ENCODE results near the gene NOX4. TPM values are rescaled to one million over a fixed set of nuclear protein-coding genes. Genes with fewer than 3 reads are reported as not detected.
"Not testable (repeated sequence)": the region's sequence is repeated elsewhere in the genome, so short reads cannot be mapped to it uniquely, and the experiment has no call there.

The NOX4 gene
- polyA plus RNA-seq, 4 donors: 0.31 to 3.0 TPM; not detected in 2

GRCh38 chr11:89333704-89334103 lies 157.5 kb downstream of the NOX4 start:
- not testable (repeated sequence) for H3K9me3 ChIP-seq (ENCODE audit: control insufficient read depth in 2 of 2, insufficient read depth in 1 of 2, low read depth in 1 of 2, low read length in 1 of 2); H3K27ac ChIP-seq (ENCODE audit: low read depth in 1 of 3, low read length in 2 of 3); H3K27me3 ChIP-seq (ENCODE audit: control insufficient read depth in 3 of 3, insufficient read depth in 3 of 3, low read length in 3 of 3); H3K4me3 ChIP-seq (ENCODE audit: low read depth in 1 of 3, low read length in 3 of 3); H3K4me1 ChIP-seq (ENCODE audit: control insufficient read depth in 3 of 3, insufficient read depth in 2 of 3, low read depth in 1 of 3, low read length in 2 of 3); H3K36me3 ChIP-seq (ENCODE audit: control insufficient read depth in 3 of 3, insufficient read depth in 2 of 3, low read depth in 1 of 3, low read length in 3 of 3); FAIRE-seq
- 38 to 45% (median 41%) methylated on average over 1 of the region's 1 CpG for WGBS, 3 donors
- peak in 1 of 2 donors; percentile 17 for DNase-seq

- not testable (repeated sequence) for DNase-seq; FAIRE-seq; H3K27me3 ChIP-seq (ENCODE audit: control insufficient read depth in 3 of 3, insufficient read depth in 3 of 3, low read length in 3 of 3); H3K9me3 ChIP-seq (ENCODE audit: control insufficient read depth in 2 of 2, insufficient read depth in 1 of 2, low read depth in 1 of 2, low read length in 1 of 2); H3K36me3 ChIP-seq (ENCODE audit: control insufficient read depth in 3 of 3, insufficient read depth in 2 of 3, low read depth in 1 of 3, low read length in 3 of 3); H3K4me3 ChIP-seq (ENCODE audit: low read depth in 1 of 3, low read length in 3 of 3); H3K4me1 ChIP-seq (ENCODE audit: control insufficient read depth in 3 of 3, insufficient read depth in 2 of 3, low read depth in 1 of 3, low read length in 2 of 3); H3K27ac ChIP-seq (ENCODE audit: low read depth in 1 of 3, low read length in 2 of 3)
- 60 to 71% (median 69%) methylated on average over 4 of the region's 4 CpGs for WGBS, 3 donors
Measured at GRCh38 chr11:89331940-89332339, 159.2 kb downstream of the NOX4 start.

- Histone ChIP-seq H3K9me3 (ENCODE audit: control insufficient read depth in 2 of 2, insufficient read depth in 1 of 2, low read depth in 1 of 2, low read length in 1 of 2) (no peaks in the 10 kb centered on the region), H3K4me1 (ENCODE audit: control insufficient read depth in 3 of 3, insufficient read depth in 2 of 3, low read depth in 1 of 3, low read length in 2 of 3) (no peaks in the 10 kb centered on the region), H3K36me3 (ENCODE audit: control insufficient read depth in 3 of 3, insufficient read depth in 2 of 3, low read depth in 1 of 3, low read length in 3 of 3) (no peaks in the 10 kb centered on the region), H3K27ac (ENCODE audit: low read depth in 1 of 3, low read length in 2 of 3) (no peak overlapping the region), H3K27me3 (ENCODE audit: control insufficient read depth in 3 of 3, insufficient read depth in 3 of 3, low read length in 3 of 3) (no peaks in the 10 kb centered on the region), H3K4me3 (ENCODE audit: low read depth in 1 of 3, low read length in 3 of 3) (no peak overlapping the region)
- DNase-seq: no peak
- FAIRE-seq: no peak
- 67 to 87% (median 69%) methylated on average over 5 of the region's 5 CpGs for WGBS, 3 donors
Measured at GRCh38 chr11:89327885-89328284, 163.3 kb downstream of the NOX4 start.

- FAIRE-seq: no peak
- no peaks in the 10 kb centered on the region for H3K36me3 ChIP-seq (ENCODE audit: control insufficient read depth in 3 of 3, insufficient read depth in 2 of 3, low read depth in 1 of 3, low read length in 3 of 3)
- DNase-seq: no peak
- 90 to 94% (median 93%) methylated on average over 2 of the region's 2 CpGs for WGBS, 3 donors
- H3K4me1 ChIP-seq (ENCODE audit: control insufficient read depth in 3 of 3, insufficient read depth in 2 of 3, low read depth in 1 of 3, low read length in 2 of 3): no peaks in the 10 kb centered on the region
- no peaks in the 10 kb centered on the region for H3K9me3 ChIP-seq (ENCODE audit: control insufficient read depth in 2 of 2, insufficient read depth in 1 of 2, low read depth in 1 of 2, low read length in 1 of 2)
- H3K27me3 ChIP-seq (ENCODE audit: control insufficient read depth in 3 of 3, insufficient read depth in 3 of 3, low read length in 3 of 3): no peaks in the 10 kb centered on the region
- no peak overlapping the region for H3K4me3 ChIP-seq (ENCODE audit: low read depth in 1 of 3, low read length in 3 of 3)
- H3K27ac ChIP-seq (ENCODE audit: low read depth in 1 of 3, low read length in 2 of 3): no peak overlapping the region
Measured at GRCh38 chr11:89321401-89321800, 169.8 kb downstream of the NOX4 start.

GRCh38 chr11:89310607-89311006 lies 180.6 kb downstream of the NOX4 start:
- not testable (repeated sequence) for H3K9me3 ChIP-seq (ENCODE audit: control insufficient read depth in 2 of 2, insufficient read depth in 1 of 2, low read depth in 1 of 2, low read length in 1 of 2); H3K4me1 ChIP-seq (ENCODE audit: control insufficient read depth in 3 of 3, insufficient read depth in 2 of 3, low read depth in 1 of 3, low read length in 2 of 3); H3K27me3 ChIP-seq (ENCODE audit: control insufficient read depth in 3 of 3, insufficient read depth in 3 of 3, low read length in 3 of 3); H3K4me3 ChIP-seq (ENCODE audit: low read depth in 1 of 3, low read length in 3 of 3); H3K27ac ChIP-seq (ENCODE audit: low read depth in 1 of 3, low read length in 2 of 3); FAIRE-seq; DNase-seq; H3K36me3 ChIP-seq (ENCODE audit: control insufficient read depth in 3 of 3, insufficient read depth in 2 of 3, low read depth in 1 of 3, low read length in 3 of 3)
- WGBS, 3 donors: 22 to 56% (median 37%) methylated on average over 3 of the region's 3 CpGs

- not testable (repeated sequence) for H3K36me3 ChIP-seq (ENCODE audit: control insufficient read depth in 3 of 3, insufficient read depth in 2 of 3, low read depth in 1 of 3, low read length in 3 of 3); FAIRE-seq; H3K4me3 ChIP-seq (ENCODE audit: low read depth in 1 of 3, low read length in 3 of 3); H3K27ac ChIP-seq (ENCODE audit: low read depth in 1 of 3, low read length in 2 of 3); DNase-seq; H3K27me3 ChIP-seq (ENCODE audit: control insufficient read depth in 3 of 3, insufficient read depth in 3 of 3, low read length in 3 of 3); H3K4me1 ChIP-seq (ENCODE audit: control insufficient read depth in 3 of 3, insufficient read depth in 2 of 3, low read depth in 1 of 3, low read length in 2 of 3); H3K9me3 ChIP-seq (ENCODE audit: control insufficient read depth in 2 of 2, insufficient read depth in 1 of 2, low read depth in 1 of 2, low read length in 1 of 2)
- WGBS, 3 donors: 51 to 78% (median 67%) methylated on average over 3 of the region's 3 CpGs
Measured at GRCh38 chr11:89309321-89309985, 181.7 kb downstream of the NOX4 start.

GRCh38 chr11:89308272-89308671 lies 182.9 kb downstream of the NOX4 start:
- not testable (repeated sequence) for FAIRE-seq; H3K9me3 ChIP-seq (ENCODE audit: control insufficient read depth in 2 of 2, insufficient read depth in 1 of 2, low read depth in 1 of 2, low read length in 1 of 2); H3K4me1 ChIP-seq (ENCODE audit: control insufficient read depth in 3 of 3, insufficient read depth in 2 of 3, low read depth in 1 of 3, low read length in 2 of 3); H3K27ac ChIP-seq (ENCODE audit: low read depth in 1 of 3, low read length in 2 of 3); H3K27me3 ChIP-seq (ENCODE audit: control insufficient read depth in 3 of 3, insufficient read depth in 3 of 3, low read length in 3 of 3); H3K36me3 ChIP-seq (ENCODE audit: control insufficient read depth in 3 of 3, insufficient read depth in 2 of 3, low read depth in 1 of 3, low read length in 3 of 3); DNase-seq; H3K4me3 ChIP-seq (ENCODE audit: low read depth in 1 of 3, low read length in 3 of 3)
- WGBS, 3 donors: 84 to 96% (median 94%) methylated on average over 1 of the region's 1 CpG

- H3K36me3 ChIP-seq (ENCODE audit: control insufficient read depth in 3 of 3, insufficient read depth in 2 of 3, low read depth in 1 of 3, low read length in 3 of 3); FAIRE-seq; H3K4me3 ChIP-seq (ENCODE audit: low read depth in 1 of 3, low read length in 3 of 3); H3K27ac ChIP-seq (ENCODE audit: low read depth in 1 of 3, low read length in 2 of 3); DNase-seq; H3K9me3 ChIP-seq (ENCODE audit: control insufficient read depth in 2 of 2, insufficient read depth in 1 of 2, low read depth in 1 of 2, low read length in 1 of 2); H3K4me1 ChIP-seq (ENCODE audit: control insufficient read depth in 3 of 3, insufficient read depth in 2 of 3, low read depth in 1 of 3, low read length in 2 of 3); H3K27me3 ChIP-seq (ENCODE audit: control insufficient read depth in 3 of 3, insufficient read depth in 3 of 3, low read length in 3 of 3): not testable (repeated sequence)
- WGBS, 3 donors: 25 to 68% (median 57%) methylated on average over 1 of the region's 1 CpG
Measured at GRCh38 chr11:89303029-89303428, 188.1 kb downstream of the NOX4 start.

DNA sequence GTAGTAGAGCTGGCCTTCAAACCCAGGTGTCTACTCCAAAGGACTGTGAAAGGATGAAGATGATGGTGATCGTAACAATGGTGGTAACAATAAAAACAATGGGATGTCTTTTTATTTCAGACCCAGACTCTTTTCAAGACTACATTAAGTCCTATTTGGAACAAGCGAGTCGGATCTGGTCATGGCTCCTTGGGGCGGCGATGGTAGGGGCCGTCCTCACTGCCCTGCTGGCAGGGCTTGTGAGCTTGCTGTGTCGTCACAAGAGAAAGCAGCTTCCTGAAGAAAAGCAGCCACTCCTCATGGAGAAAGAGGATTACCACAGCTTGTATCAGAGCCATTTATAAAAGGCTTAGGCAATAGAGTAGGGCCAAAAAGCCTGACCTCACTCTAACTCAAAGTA lies 196.2 kb downstream of the NOX4 start:
- H3K9me3 ChIP-seq (ENCODE audit: control insufficient read depth in 2 of 2, insufficient read depth in 1 of 2, low read depth in 1 of 2, low read length in 1 of 2); H3K27me3 ChIP-seq (ENCODE audit: control insufficient read depth in 3 of 3, insufficient read depth in 3 of 3, low read length in 3 of 3); FAIRE-seq; H3K27ac ChIP-seq (ENCODE audit: low read depth in 1 of 3, low read length in 2 of 3); H3K4me1 ChIP-seq (ENCODE audit: control insufficient read depth in 3 of 3, insufficient read depth in 2 of 3, low read depth in 1 of 3, low read length in 2 of 3); H3K4me3 ChIP-seq (ENCODE audit: low read depth in 1 of 3, low read length in 3 of 3); DNase-seq; H3K36me3 ChIP-seq (ENCODE audit: control insufficient read depth in 3 of 3, insufficient read depth in 2 of 3, low read depth in 1 of 3, low read length in 3 of 3): not testable (repeated sequence)
- WGBS, 3 donors: 94 to 95% (median 95%) methylated on average over 7 of the region's 7 CpGs

All from small intestine (tissue), 7 donors.